WERI-Rb-1 (cell line): Measurements from ENCODE around the gene BACH2.

Experiments
- DNase-seq: peaks from one replicate; pipeline ENCODE4 v3.0.0-alpha.2; 2020
- H3K27ac ChIP-seq: fragments of 250-450 bp; sonication (Bioruptor Pico); 2 replicates; pipeline ENCODE4 v1.5.1; 2020; ENCODE audit warnings: mild to moderate bottlenecking, moderate library complexity
- H3K27me3 ChIP-seq: fragments of 250-450 bp; sonication (Bioruptor Pico); 2 replicates; pipeline ENCODE4 v1.5.1; 2021; ENCODE audit warnings: mild to moderate bottlenecking, low read depth, moderate library complexity; ENCODE audit not compliant: insufficient read depth, severe bottlenecking
- H3K36me3 ChIP-seq: fragments of 250-450 bp; sonication (Bioruptor Pico); 2 replicates; pipeline ENCODE4 v1.5.1; 2020; ENCODE audit warnings: mild to moderate bottlenecking, moderate library complexity
- H3K4me3 ChIP-seq: 2 replicates; pipeline ENCODE4 v1.5.1; 2011; ENCODE audit warnings: low read depth, mild to moderate bottlenecking, control low read depth, low read length
- H3K9me3 ChIP-seq: fragments of 250-450 bp; sonication (Bioruptor Pico); 2 replicates; pipeline ENCODE4 v1.5.1; 2021; ENCODE audit warnings: mild to moderate bottlenecking, moderate library complexity; ENCODE audit not compliant: severe bottlenecking
- CTCF ChIP-seq: IDR thresholded peaks from 2 replicates; pipeline ENCODE4 v1.5.1; 2011; ENCODE audit warnings: low read depth, mild to moderate bottlenecking, control low read depth, inconsistent platforms, low read length

The BACH2 gene

GRCh38 chr6:89942601-89943000, 354.0 kb downstream of the BACH2 start:
- H3K27ac ChIP-seq = no peak overlapping the region

GRCh38 chr6:89941763-89942497, 354.7 kb downstream of the BACH2 start:
- Histone ChIP-seq H3K9me3 (no peaks in the 10 kb centered on the region), H3K27me3 (no peaks in the 10 kb centered on the region), H3K36me3 (no peaks in the 10 kb centered on the region), H3K27ac (no peak overlapping the region), H3K4me3 (no peak overlapping the region)
- no peak for TF ChIP-seq CTCF
- DNase-seq = no peak

More at GRCh38 chr6:89942601-89943000, 354.0 kb downstream of the BACH2 start:
- Histone ChIP-seq H3K27me3 (no peaks in the 10 kb centered on the region), H3K36me3 (no peaks in the 10 kb centered on the region), H3K4me3 (no peak overlapping the region), H3K9me3 (no peaks in the 10 kb centered on the region)
- TF ChIP-seq CTCF = no peak
- no peak for DNase-seq

- DNase-seq = no peak
- no peak overlapping the region for H3K27ac ChIP-seq
These were observed 355.4 kb downstream of the BACH2 start for GRCh38 chr6:89941031-89941762.

GRCh38 chr6:89940225-89941027, 356.2 kb downstream of the BACH2 start:
- H3K27me3 ChIP-seq = no peaks in the 10 kb centered on the region
- no peak overlapping the region for H3K27ac ChIP-seq
- no peak overlapping the region for H3K4me3 ChIP-seq
- DNase-seq = peak; percentile 67
- TF ChIP-seq CTCF = peak; percentile 73
- H3K9me3 ChIP-seq = no peaks in the 10 kb centered on the region
- no peaks in the 10 kb centered on the region; the same call in 1 of the 2 replicates for H3K36me3 ChIP-seq

More at GRCh38 chr6:89941031-89941762, 355.4 kb downstream of the BACH2 start:
- H3K9me3 ChIP-seq = no peaks in the 10 kb centered on the region
- H3K27me3 ChIP-seq = no peaks in the 10 kb centered on the region
- H3K4me3 ChIP-seq = no peak overlapping the region
- H3K36me3 ChIP-seq = no peaks in the 10 kb centered on the region
- no peak for TF ChIP-seq CTCF

GRCh38 chr6:89939144-89939543, 357.5 kb downstream of the BACH2 start:
- H3K4me3 ChIP-seq = no peak overlapping the region
- H3K27ac ChIP-seq = no peak overlapping the region
- no peaks in the 10 kb centered on the region for H3K27me3 ChIP-seq
- no peak for DNase-seq
- no peak for TF ChIP-seq CTCF
- no peaks in the 10 kb centered on the region for H3K9me3 ChIP-seq
- no peaks in the 10 kb centered on the region; the same call in 1 of the 2 replicates for H3K36me3 ChIP-seq
